Right cardiac atrium (tissue), 5 donors: Measurements from ENCODE around the gene RNF121. TPM values are rescaled to one million over a fixed set of nuclear protein-coding genes. Genes with fewer than 3 reads are reported as not detected.

Experiments
- ATAC-seq, 2 donors: fragments of 200-7000 bp; cut with Tn5 transposase; one replicate each; pipeline versions ENCODE4 v1.8.0 to v1.9.1; 2020; ENCODE audit warnings: moderate library complexity in 2 of 2, mild to moderate bottlenecking in 1 of 2
- DNase-seq, 3 donors: peaks; one replicate each; pipeline ENCODE4 v3.0.0-alpha.2; 2020
- H3K27ac ChIP-seq: one replicate; pipeline ENCODE4 v1.5.1; 2013; ENCODE audit warnings: mild to moderate bottlenecking, low read length, control low read depth, moderate library complexity
- H3K27me3 ChIP-seq: one replicate; pipeline ENCODE4 v1.6.1; 2013; ENCODE audit not compliant: control insufficient read depth, insufficient read depth
- H3K4me1 ChIP-seq: one replicate; pipeline ENCODE4 v1.6.1; 2013; ENCODE audit warnings: low read length; ENCODE audit not compliant: control insufficient read depth, insufficient read depth
- H3K4me3 ChIP-seq: one replicate; pipeline ENCODE4 v1.5.1; 2013; ENCODE audit warnings: low read length, control low read depth
- H3K9me3 ChIP-seq: one replicate; pipeline ENCODE4 v1.6.1; 2013; ENCODE audit warnings: low read length; ENCODE audit not compliant: control insufficient read depth
- WGBS: extraction: QIAGEN DNeasy Blood & Tissue Kit; methylation state at CpG from one replicate; pipeline ENCODE4 v1.1.7; 2013; 5-methylcytosine and 5-hydroxymethylcytosine counted together
- intact Hi-C, 4 donors: fragments of 100-400 bp; cut with DNase I; formaldehyde crosslinking; loops; one replicate each; pipeline versions ENCODE4 v1.11.0 to v1.14.0; 2022 to 2023
- polyA plus RNA-seq: library from polyadenylated mRNA; stranded (reverse); fragments of 200-250 nt; gene quantifications from one replicate; pipeline ENCODE4 v1.2.3, GENCODE V29; 2013
- total RNA-seq, 4 donors: library from RNA; stranded (reverse); fragmentation: NEBNext Ultra II Directional; extraction: Animal tissue kit (Norgen Biotek cat#: 25700); gene quantifications; one replicate each; pipeline ENCODE4 v1.2.1, GENCODE V29; 2021
- donor health status: healthy with polysubstance abuse.
- donor health status: DM: no; HTN: yes; CAD: no.
- donor health status: DM: no; HTN: no; CAD: no.
- donor health status: DM: no; HTN: yes; CAD: no; lungs with severe emphysema.
- donor health status: DM: yes; HTN: yes; CAD: no.

Gene RNF121
- total and polyA plus RNA-seq, 5 donors, result 12.2 to 26.8 (median 21.8) TPM

- DNase-seq (no peak), ATAC-seq (no peak)
- H3K27ac ChIP-seq, result no peak overlapping the region
- H3K9me3 ChIP-seq, result no peaks in the 10 kb centered on the region
- intact Hi-C loops, result no loop called here
- H3K4me1 ChIP-seq, result no peaks in the 10 kb centered on the region
- H3K27me3 ChIP-seq, result no peaks in the 10 kb centered on the region
- H3K4me3 ChIP-seq, result no peak overlapping the region
- WGBS, result 94% methylated on average over 4 of the region's 4 CpGs
Measured at GRCh38 chr11:71964641-71965040, 35.8 kb downstream of the RNF121 start.

GRCh38 chr11:71971680-71972079 is 42.8 kb downstream of the RNF121 start:
- Histone ChIP-seq H3K4me1 (no peaks in the 10 kb centered on the region), H3K4me3 (no peak overlapping the region), H3K9me3 (no peaks in the 10 kb centered on the region), H3K27ac (no peak overlapping the region), H3K27me3 (no peaks in the 10 kb centered on the region)
- DNase-seq, result no peak
- no peak for ATAC-seq
- intact Hi-C loops, result no loop called here
- WGBS, result 95% methylated on average over 2 of the region's 2 CpGs

- H3K4me3 ChIP-seq, result no peak overlapping the region
- no peaks in the 10 kb centered on the region for H3K9me3 ChIP-seq
- no peaks in the 10 kb centered on the region for H3K27me3 ChIP-seq
- no peak overlapping the region for H3K27ac ChIP-seq
- no peaks in the 10 kb centered on the region for H3K4me1 ChIP-seq
- WGBS, result 88% methylated on average over 5 of the region's 5 CpGs
- intact Hi-C loops, result loop anchor here in 2 of 4 donors (5.0 kb wide), 2 partner anchors 166 to 456 kb away; partner anchors contain the start of gene CLPB (in 1 of the 2)
- no peak for DNase-seq
- ATAC-seq, result no peak
Measured at GRCh38 chr11:71976551-71976950, 47.7 kb downstream of the RNF121 start.

DNA sequence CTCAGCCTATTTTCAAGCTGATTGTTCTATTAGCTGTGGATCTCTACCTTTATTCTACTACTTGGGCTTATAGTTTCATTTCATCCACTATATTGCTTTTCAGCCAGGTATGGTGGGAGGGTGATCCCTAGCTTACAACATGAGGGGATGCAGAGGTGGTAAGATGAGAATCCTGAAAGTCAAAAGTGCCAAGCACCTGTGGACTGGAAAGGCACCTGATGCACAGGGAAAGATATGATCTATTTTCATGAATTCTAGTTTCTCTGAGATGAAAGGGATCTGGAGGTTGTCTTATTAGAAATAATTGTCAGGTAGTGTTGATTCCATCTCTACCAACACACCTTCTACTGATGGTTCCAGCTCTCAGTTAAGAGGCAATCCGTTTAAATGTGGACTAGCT is 48.2 kb downstream of the RNF121 start:
- ATAC-seq, result no peak

GRCh38 chr11:71977743-71978418 is 49.0 kb downstream of the RNF121 start:
- peak in 1 of 3 donors; percentile 43 for DNase-seq
- Histone ChIP-seq H3K9me3 (no peaks in the 10 kb centered on the region), H3K4me1 (no peaks in the 10 kb centered on the region), H3K27ac (no peak overlapping the region), H3K4me3 (no peak overlapping the region), H3K27me3 (no peaks in the 10 kb centered on the region)
- ATAC-seq, result peak; percentile 49 to 67
- 58% methylated on average over 7 of the region's 7 CpGs for WGBS
- intact Hi-C loops, result loop anchor here in 2 of 4 donors (5.0 kb wide), 2 partner anchors 164 to 454 kb away; partner anchors contain the start of gene CLPB (in 1 of the 2)

More for the DNA sequence above, 48.2 kb downstream of the RNF121 start:
- intact Hi-C loops, result loop anchor here in 2 of 4 donors (5.0 kb wide), 2 partner anchors 165 to 455 kb away; partner anchors contain the start of gene CLPB (in 1 of the 2)
- Histone ChIP-seq H3K9me3 (no peaks in the 10 kb centered on the region), H3K4me3 (no peak overlapping the region), H3K4me1 (no peaks in the 10 kb centered on the region), H3K27me3 (no peaks in the 10 kb centered on the region), H3K27ac (no peak overlapping the region)
- 67% methylated on average over 1 of the region's 1 CpG for WGBS
- no peak for DNase-seq

GRCh38 chr11:71979094-71979493 is 50.2 kb downstream of the RNF121 start:
- Histone ChIP-seq H3K27ac (no peak overlapping the region), H3K4me3 (no peak overlapping the region), H3K27me3 (no peaks in the 10 kb centered on the region), H3K9me3 (no peaks in the 10 kb centered on the region), H3K4me1 (no peaks in the 10 kb centered on the region)
- ATAC-seq, result no peak
- DNase-seq, result no peak
- intact Hi-C loops, result loop anchor here in 2 of 4 donors (5.0 kb wide), 2 partner anchors 163 to 453 kb away; partner anchors contain the start of gene CLPB (in 1 of the 2)
- WGBS, result 93% methylated on average over 4 of the region's 4 CpGs

DNA sequence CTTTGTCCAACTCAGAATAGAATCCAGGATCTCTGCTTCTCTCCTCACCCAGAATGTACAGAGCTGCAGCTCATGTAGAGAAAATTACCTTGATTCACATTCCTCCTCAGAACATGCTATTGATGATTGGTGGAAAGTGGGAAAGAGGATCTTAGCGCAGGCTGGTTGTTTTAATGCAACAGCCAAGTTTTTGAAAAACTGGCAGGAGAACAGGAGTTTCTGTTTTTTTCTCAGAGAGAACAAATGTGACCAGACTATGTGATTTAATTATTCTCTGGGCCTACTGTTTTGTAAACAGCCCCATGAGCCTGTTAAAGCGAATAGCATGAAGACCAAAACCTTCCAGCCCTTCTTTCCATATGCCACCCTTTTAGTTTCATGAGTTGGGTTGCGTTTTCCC is 50.8 kb downstream of the RNF121 start:
- H3K4me1 ChIP-seq, result no peaks in the 10 kb centered on the region
- no peaks in the 10 kb centered on the region for H3K9me3 ChIP-seq
- H3K27me3 ChIP-seq, result no peaks in the 10 kb centered on the region
- H3K4me3 ChIP-seq, result no peak overlapping the region
- H3K27ac ChIP-seq, result no peak overlapping the region
- ATAC-seq, result no peak
- WGBS, result 83% methylated on average over 3 of the region's 3 CpGs
- DNase-seq, result no peak
- intact Hi-C loops, result loop anchor here in 2 of 4 donors (5.0 kb wide), 2 partner anchors 163 to 453 kb away; partner anchors contain the start of gene CLPB (in 1 of the 2)

DNA sequence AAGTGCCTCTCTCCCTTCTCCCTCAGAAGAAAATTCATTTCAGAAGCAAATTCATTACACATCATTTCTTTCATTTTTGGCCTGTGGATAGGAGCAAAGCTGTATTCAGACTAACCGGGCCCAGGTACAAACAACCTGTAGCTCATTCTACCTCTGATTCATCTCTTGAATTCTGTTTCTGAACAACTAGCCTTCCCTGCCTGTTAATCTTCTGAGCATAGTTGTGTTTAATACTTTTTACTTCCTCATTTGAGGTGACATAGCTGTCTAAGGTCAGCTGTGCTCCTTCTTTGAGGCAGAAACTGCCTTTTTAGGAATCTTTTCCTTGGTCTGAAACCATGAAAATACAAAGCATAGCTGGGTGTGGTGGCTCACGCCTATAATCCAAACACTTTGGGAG is 57.3 kb downstream of the RNF121 start:
- H3K27ac ChIP-seq, result no peak overlapping the region
- no peak for ATAC-seq
- H3K4me3 ChIP-seq, result no peak overlapping the region
- no peak for DNase-seq
- no peaks in the 10 kb centered on the region for H3K4me1 ChIP-seq
- no peaks in the 10 kb centered on the region for H3K9me3 ChIP-seq
- intact Hi-C loops, result no loop called here
- WGBS, result 92% methylated on average over 2 of the region's 2 CpGs
- H3K27me3 ChIP-seq, result no peaks in the 10 kb centered on the region

DNA sequence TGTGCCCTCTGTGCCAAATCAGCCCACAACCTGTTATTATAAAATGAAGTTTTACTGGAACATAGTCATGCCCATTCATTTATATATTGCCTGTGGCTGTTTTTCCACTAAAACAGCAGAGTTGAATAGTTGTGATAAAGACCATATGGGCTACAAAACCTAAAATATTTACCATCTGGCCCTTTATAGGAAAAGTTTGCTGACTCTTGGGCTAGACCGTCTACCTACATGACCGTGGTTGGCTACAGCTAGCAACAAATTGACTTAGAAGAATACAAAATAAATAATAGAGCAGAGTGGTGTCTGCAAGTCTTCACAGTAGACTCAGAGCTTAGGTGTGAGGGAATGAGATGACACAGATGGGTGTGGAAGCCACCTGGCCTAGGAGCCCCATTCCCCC is 58.7 kb downstream of the RNF121 start:
- no peak for ATAC-seq
- Histone ChIP-seq H3K27ac (no peak overlapping the region), H3K27me3 (no peaks in the 10 kb centered on the region), H3K9me3 (no peaks in the 10 kb centered on the region), H3K4me3 (no peak overlapping the region), H3K4me1 (no peaks in the 10 kb centered on the region)
- WGBS, result 43% methylated on average over 2 of the region's 2 CpGs
- DNase-seq, result no peak
- intact Hi-C loops, result no loop called here

- H3K4me1 ChIP-seq, result no peaks in the 10 kb centered on the region
- ATAC-seq, result peak; percentile 44 to 79
- intact Hi-C loops, result no loop called here
- no peak overlapping the region for H3K27ac ChIP-seq
- DNase-seq, result no peak
- WGBS, result 40% methylated on average over 3 of the region's 3 CpGs
- H3K4me3 ChIP-seq, result no peak overlapping the region
- no peaks in the 10 kb centered on the region for H3K27me3 ChIP-seq
- no peaks in the 10 kb centered on the region for H3K9me3 ChIP-seq
Measured at GRCh38 chr11:71988050-71988449, 59.2 kb downstream of the RNF121 start.

DNA sequence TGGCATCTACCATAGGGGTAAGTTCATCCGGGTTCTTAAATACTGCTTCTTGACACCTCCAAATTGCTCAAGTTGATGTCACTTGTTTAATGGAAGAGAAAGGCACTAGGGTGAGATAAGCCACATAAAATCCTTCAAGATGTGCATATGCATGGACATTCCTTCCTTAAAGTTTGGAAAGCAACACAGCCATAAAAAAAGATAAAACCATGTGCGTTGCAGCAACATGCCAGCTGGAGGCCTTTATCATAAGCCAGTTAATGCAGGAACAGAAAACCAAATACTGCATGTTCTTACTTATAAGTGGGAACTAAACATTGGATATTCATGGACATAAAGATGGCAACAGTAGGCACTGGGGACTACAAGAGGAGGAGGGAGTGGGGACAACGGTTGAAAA is 61.9 kb downstream of the RNF121 start:
- no peaks in the 10 kb centered on the region for H3K27me3 ChIP-seq
- 58% methylated on average over 3 of the region's 3 CpGs for WGBS
- no peak for DNase-seq
- no peaks in the 10 kb centered on the region for H3K9me3 ChIP-seq
- H3K4me1 ChIP-seq, result no peaks in the 10 kb centered on the region
- intact Hi-C loops, result no loop called here
- H3K27ac ChIP-seq, result no peak overlapping the region
- no peak overlapping the region for H3K4me3 ChIP-seq
- no peak for ATAC-seq
